ENCODE results near the gene DONSON.

DONSON gene

DNA sequence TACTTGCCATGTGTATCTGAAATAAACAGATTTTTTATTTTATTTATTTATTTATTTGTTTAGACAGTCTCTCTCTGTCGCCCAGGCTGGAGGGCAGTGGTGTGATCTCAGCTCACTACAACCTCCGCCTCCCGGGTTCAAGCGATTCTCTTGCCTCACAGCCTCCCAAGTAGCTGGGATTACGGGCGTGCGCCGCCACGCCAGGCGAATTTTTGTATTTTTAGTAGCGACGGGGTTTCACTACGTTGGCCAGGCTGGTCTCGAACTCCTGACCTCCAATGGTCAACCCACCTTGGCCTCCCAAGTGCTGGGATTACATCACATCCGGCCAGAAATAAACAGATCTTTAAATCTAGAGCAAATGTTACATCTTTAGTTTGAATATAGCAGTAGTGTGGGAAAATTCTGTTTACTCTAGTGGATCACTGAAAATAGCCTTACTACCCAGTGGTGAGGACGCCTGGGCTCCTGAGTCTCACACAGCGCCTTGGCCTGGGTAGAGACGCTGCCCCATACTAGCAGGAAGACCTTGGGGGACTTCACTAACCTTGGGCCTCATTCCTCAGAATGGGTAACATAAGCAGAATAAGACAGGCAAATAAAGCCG lies 47.3 kb downstream of the DONSON start:
- FAIRE-seq, result no peak

DNA sequence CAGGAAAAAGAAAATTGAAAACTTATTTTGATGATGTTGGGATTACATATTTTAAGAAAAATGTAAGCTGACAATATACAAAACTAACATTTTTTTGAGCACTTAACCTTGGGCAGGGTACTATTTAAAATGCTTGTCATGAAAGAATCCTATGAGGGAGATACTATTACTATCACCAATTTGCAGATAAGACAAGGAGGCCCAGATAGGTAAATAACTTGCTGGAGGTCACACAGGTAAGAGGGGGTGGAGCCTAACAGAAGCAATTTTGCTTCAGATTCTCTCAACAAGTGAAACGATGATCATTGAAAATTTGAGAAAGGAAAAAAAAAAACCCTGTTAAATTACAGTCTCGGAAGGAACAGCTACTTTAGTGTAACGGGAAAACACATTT lies 47.8 kb downstream of the DONSON start:
- FAIRE-seq, result no peak

DNA sequence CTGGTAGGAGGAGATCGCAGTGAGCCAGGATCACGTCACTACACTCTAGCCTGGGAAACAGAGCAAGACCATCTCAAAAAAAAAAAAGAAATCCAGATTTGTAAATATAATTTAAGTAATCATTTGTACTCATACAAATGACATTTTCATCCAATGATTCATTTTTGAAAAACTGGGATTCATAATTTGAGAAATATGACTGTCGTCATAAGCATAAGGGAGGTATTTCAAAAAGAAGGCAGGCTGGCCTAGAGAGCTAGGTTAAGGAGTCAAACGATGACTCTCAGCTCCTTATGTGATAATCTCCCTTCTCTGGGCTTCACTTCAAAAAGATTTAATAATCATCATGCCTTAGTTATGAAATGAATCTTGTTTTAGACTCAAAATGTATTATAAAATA lies 48.9 kb downstream of the DONSON start:
- FAIRE-seq, result no peak

DNA sequence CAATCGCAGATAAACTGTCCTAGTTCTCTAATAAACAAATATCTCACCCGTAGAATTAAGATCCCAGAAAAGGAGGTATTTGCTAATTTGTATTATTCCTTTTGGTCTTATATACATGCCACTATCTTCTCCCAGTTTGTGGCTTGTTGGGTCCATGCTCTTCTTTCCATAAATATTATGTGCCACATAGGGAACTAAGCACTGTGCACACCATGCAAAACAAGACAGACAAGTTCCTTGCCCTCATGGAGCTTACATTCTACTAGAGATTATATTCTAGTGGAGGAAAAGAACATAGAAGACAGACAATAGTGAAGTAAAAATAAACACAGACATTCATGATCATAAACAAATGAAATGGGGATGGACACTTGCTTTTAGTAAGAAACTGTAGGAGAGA lies 51.3 kb downstream of the DONSON start:
- no peak for FAIRE-seq

DNA sequence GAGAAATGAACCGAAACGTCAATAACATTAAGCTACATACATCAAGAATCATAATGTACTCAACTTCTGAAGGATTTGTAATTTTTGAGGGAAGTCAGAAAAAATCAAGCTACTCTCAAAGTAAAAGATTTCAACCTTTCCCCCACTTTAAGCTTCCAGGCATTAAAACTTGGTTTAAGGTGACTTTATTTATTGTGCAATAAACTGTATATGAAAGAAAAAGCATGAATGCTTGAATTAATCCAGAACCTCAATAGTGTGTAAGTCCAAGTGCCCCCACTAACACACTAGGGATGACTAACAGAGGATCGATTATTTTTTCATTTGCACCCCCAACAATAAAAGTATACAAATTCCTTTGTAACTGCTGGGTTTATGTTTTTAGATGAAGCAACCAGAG lies 57.5 kb downstream of the DONSON start:
- FAIRE-seq, result no peak

All from TTC549 (cell line).